Stimulated activated CD4-positive, alpha-beta T cell treated with anti-CD3 and anti-CD28 coated beads, Interleukin-15, amount 100 ng/mL, for 1 hour (primary cell): ENCODE measurements around the gene DLEC1.
"Not testable (repeated sequence)": the region's sequence is repeated elsewhere in the genome, so short reads cannot be mapped to it uniquely, and the experiment has no call there.

Experiments used
- DNase-seq, 2 donors: peaks; one replicate each; pipeline ENCODE4 v3.0.0-alpha.2; 2020; ENCODE audit warnings: low read depth in 1 of 2, low spot score in 1 of 2

DLEC1 gene

GRCh38 chr3:38082296-38082695 lies 43.3 kb downstream of the DLEC1 start:
- not testable (repeated sequence) for DNase-seq

GRCh38 chr3:38083254-38083653 lies 44.2 kb downstream of the DLEC1 start:
- not testable (repeated sequence) for DNase-seq

- no peak for DNase-seq
These were observed 44.9 kb downstream of the DLEC1 start for GRCh38 chr3:38083871-38084333.

- no peak for DNase-seq
These were observed 45.6 kb downstream of the DLEC1 start for GRCh38 chr3:38084334-38085310.

GRCh38 chr3:38085311-38085942 lies 46.4 kb downstream of the DLEC1 start:
- DNase-seq: no peak

- no peak for DNase-seq
These were observed 46.9 kb downstream of the DLEC1 start for GRCh38 chr3:38085943-38086324.

- DNase-seq: no peak
These were observed 47.5 kb downstream of the DLEC1 start for GRCh38 chr3:38086496-38086895.

- DNase-seq: not testable (repeated sequence)
These were observed 48.3 kb downstream of the DLEC1 start for GRCh38 chr3:38087278-38087677.

- no peak for DNase-seq
These were observed 49.4 kb downstream of the DLEC1 start for GRCh38 chr3:38088126-38089078.

GRCh38 chr3:38089163-38089562 lies 50.2 kb downstream of the DLEC1 start:
- no peak for DNase-seq

- no peak for DNase-seq
These were observed 51.4 kb downstream of the DLEC1 start for GRCh38 chr3:38090453-38090852.

- no peak for DNase-seq
These were observed 56.0 kb downstream of the DLEC1 start for GRCh38 chr3:38094999-38095398.

- DNase-seq: no peak
These were observed 56.9 kb downstream of the DLEC1 start for GRCh38 chr3:38095669-38096483.

DNA sequence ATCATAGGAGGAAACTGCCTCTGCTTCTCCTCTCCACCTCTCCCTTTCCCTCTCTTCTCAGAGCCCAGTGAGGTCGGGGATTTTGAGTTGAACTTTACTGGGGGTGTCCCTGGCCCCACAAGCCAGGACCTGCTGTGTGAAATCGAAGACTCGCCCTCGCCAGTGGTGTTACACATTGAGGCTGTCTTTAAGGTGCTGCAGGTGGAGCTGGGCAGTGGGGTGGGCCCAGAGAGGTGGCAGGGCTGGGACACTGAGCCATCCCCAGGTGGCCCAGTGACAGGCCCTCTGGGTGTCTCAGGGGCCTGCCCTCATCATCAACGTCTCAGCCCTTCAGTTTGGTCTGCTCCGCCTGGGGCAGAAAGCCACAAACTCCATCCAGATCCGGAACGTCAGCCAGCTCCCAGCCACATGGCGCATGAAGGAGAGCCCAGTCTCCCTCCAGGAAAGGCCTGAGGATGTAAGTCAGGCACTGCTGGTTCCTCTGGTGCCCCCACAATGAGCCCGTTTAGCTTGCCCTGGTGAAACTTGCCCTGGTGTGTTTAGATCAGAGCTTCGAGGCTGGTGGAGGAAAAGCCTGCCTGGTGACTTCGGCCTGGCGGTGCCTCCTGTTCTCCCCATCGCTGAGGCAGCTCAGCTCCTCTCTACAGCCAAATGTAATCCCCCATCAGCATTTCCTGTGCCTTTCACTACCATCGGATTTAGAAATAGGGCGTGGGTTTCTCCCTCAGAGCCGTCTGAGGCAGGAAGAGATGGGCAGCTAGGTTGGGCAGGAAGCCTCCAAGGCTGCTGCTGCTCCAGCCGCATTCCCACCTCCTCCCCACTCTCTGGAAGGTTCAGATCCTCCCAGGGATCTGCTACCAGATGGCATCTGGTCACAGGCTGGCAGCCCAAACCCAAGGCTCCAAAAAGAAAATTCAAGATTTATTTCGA lies 58.7 kb downstream of the DLEC1 start:
- no peak for DNase-seq

DNA sequence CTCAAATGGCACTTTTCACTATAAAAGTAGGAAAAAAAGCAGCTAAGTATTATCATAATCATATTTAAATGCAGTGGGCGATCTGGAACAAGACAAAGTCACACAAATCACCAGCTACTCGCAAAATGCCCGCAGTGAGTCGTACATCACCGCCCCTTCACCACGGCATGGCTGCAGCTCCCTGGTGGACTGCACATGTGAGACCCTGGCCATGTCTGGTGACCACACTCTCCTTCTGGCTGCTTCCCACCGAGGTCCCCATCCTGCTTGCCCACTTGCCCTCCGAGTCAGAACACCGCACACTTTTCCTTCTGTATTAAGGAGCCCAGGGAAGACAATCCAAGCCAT lies 59.3 kb downstream of the DLEC1 start:
- DNase-seq: no peak

- no peak for DNase-seq
These were observed 60.5 kb downstream of the DLEC1 start for GRCh38 chr3:38099518-38099917.

GRCh38 chr3:38100498-38100897 lies 61.5 kb downstream of the DLEC1 start:
- no peak for DNase-seq

DNA sequence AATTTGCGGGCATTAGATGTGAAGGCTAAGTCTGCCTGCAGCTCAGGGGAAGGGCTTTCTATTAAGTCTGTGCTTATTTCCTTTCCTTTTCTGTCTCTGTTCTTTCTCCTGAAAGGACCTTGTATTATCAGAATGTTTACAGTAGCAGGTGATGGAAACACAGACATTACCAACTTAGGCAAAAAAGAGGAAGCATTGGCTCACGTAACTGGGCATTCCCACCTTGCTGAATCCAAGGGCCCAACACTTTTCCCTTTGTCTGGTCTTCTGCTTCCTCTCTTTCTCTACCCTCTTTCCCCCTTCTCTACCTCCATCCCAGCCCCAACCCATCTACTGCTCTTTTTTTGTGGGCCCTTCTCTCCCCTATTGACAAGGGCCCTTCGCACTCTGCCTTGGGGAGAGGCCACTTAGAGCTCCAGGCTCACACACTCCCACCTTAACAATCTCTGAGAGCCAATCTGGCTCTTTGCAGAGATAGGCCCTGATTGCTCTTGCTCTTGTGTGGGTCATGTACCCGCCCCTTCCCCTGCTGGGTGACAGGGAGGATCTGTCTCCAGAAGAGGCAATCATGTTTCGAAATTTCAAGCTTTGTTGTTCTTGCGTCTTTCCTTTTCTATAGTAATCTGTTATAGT lies 62.9 kb downstream of the DLEC1 start:
- no peak for DNase-seq

DNA sequence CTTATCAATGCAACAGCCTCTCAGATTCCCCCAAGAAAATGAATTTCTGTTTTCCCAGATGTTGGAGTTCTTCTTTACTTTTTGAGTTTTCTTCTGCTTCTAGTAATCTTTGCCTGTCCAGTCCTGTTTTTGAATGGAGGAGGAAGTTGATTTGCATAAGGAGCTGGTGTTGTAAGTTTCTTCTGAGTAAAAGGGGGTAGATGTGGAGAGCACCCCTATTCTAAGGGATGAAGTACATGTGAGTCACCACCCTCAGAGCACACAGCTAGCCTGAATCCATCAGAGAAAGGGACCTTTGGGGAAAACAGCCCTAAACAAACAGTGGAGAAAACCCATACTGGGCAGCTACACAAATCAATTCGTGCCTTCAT lies 63.4 kb downstream of the DLEC1 start:
- no peak for DNase-seq
